GM19193 (cell line): Measurements from ENCODE around the gene SLC39A3.

ENCODE experiments used
- POLR2A ChIP-seq: IDR thresholded peaks from 4 replicates; pipeline ENCODE4 v1.6.1; 2011; ENCODE audit not compliant: insufficient read depth, insufficient read length; ENCODE audit errors: extremely low read depth

Gene SLC39A3

DNA sequence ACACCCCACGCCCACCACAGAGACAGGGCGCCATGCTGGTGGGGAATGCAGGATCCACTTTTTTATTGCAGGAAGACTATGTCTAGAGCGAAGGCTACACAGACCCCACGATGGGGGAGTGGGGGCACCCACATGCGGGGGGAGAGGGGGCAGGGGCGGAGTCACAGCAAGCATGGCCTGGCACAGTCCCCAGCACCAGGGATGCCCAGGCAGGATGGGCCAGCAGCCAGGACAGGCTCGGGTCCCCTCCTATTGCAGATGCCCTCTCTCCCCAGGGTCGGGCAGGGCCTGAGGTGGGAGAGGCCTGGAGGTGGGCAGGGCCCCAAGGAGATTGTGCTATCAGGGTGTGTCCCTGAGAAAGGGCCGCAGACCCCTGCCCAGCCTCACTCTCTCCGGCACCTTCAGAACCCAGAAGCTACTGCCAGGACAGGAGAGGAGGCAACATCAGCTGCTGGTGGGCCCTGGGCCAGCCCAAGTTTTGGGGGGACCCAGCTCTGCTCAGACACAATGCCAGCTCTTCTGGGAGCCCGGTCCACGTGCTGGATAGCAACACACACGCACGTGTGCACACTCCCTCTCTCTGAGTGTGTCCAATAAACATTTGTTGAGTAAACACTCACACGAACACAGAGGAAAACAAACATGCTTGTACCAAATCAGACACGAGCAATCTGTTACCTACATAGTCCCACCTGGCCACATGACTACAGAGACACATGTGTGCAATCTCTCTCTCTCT lies 25.1 kb downstream of the SLC39A3 start:
- TF ChIP-seq POLR2A, result no peak

DNA sequence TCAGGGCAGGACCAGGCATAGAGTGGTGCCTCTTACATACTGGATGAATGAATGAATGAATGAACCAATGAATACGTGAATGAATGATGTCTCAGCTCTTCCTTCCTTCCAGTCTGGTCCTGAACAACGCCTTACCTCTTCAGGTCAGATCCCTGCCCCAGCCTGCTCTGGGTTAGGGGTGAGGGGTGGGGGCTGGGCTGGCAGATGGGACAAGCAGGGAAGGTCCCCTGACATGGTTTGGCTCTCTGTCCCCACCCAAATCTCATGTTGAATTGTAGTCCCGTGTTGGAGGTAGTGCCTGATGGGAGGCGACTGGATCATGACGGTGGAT lies 28.0 kb downstream of the SLC39A3 start:
- no peak for TF ChIP-seq POLR2A

DNA sequence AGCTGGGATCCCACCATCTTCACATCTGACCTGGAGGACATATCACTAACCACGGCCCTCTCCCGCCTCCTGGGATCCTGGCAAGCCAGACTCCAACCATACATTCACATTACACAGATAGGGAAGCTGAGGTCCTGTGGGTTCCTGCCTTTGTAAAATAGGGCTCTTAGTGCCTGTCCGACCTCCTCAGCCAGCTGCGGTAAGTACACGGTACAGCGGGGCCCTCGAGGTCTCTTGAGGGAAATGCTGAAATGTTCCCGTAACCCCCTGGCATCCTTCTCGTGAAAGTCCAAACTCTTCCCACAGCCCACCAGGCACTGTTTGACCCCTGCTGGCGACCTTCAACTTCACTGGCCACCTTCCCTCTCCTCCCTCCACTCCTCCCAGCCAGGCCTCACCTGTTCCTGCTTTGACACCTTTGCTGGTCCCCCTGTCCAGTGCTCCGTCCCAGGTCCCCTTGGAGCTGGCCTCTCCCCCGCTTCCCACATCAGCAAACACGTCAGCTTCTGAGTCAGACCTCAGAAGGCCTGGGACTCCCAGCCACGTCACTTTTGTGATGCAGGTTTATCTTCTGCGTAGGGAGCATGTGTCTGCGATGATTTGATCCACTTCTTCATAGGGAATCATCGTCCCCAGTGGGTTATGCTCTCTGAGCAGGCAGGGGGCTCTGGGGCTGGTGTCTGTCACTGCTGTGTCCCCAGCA lies 28.5 kb downstream of the SLC39A3 start:
- no peak for TF ChIP-seq POLR2A

DNA sequence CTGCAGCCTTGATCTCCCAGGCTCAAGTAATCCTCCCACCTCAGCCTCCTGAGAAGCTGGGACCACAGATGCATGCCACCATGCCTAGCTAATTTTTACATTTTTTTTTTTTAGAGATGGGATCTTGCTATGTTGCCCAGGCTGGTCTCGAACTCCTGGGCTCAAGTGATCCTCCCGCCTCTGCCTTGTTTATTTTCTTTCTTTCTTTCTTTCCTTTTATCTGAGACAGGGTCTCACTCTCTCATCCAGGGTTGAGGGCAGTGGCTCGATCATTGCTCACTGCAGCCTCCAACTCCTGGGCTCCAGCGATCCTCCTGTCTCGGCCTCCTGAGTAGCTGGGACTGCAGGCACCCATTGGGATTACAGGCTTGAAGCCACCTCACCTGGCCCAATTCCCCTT lies 33.6 kb downstream of the SLC39A3 start:
- TF ChIP-seq POLR2A, result no peak

DNA sequence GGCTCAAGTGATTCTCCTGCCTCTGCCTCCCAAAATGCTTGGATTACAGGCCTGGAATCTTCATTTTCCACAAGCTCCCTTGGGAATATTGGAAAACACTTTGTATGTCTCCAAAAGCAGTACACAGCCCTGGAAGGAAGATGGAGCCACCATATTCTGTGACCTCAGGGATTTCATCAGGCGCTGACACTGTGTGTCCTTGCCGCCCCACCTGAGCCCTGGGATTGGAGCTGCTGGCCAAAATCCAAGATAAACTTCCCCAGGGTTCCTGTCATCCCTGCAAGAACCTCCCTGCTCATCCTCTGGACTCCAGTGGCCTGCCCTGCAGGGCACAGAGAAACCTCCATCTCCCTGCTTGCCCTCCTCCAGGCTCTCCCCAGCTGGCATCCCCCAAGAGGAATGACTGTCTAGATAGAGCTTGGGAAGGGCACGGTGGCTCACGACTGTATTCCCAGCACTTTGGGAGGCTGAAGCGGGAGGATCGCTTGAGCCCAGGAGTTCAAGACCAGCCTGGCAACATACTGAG lies 36.1 kb downstream of the SLC39A3 start:
- no peak for TF ChIP-seq POLR2A

DNA sequence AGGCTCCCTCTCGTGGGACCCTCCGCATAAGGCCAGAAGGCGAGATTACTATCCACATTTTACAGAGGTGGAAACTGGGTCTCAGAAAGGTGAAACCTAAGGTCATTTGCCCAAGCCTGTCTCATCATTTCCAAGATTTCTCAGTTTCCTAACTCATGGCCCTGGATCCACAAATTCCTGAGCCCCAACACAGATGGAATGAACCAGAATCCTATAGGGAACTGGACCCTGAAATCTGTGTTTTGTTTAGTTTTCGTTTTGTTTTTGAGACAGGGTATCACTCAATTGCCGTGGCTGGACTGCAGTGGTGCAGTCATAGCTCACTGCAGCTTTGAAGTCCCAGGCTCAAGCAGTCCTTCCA lies 36.8 kb downstream of the SLC39A3 start:
- no peak for TF ChIP-seq POLR2A

DNA sequence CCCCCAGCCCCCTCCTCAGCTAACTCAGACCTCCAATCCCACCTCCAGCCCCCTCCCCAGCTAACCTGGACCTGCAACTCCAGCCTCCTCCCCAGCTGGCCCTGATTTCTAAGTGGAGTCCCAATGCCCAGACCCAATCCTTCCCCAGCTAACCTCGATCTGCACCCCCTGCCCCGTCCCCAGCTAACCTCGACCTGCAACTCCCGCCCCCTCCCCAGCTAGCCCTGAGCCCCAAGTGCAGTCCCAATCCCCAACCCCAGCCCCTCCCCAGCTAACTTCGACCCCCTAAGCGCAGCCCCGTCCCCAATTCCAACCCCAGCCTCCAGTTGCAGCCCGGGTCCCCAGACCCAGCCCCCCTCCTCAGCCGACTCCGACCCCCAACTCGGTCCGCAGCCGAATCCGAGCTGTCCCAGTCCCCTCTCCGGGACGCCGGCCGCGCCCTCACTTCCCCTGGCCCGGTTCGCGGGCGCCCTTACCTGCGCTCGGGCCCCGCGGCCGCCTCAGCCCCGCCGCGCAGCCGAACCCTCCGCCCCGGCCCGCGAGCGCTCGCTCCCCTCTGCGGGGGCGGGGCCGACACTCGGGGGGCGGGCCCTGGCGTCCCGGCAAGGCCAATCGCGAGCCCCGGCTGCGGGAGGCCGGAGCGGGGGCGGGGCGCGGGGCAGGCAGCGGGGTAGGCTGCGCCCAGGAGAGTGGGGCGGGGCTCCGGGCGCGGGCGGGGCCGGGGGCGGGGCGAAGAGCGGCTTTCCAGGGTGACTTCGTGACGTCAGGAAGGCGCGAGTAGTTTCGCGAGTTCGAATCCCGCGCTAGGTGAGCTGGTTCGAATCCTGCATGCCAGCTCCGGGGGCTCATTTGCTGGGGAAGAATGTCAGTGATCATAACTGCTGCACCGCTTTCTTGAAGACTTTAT lies 37.4 kb downstream of the SLC39A3 start, which contains the start of gene GNG7:
GNG7 (minus strand) TSS at position 525 of the 907 bp plus-strand sequence. CDS start 182,006 bp downstream, outside the sequence.
- TF ChIP-seq POLR2A, result peak; percentile 87

DNA sequence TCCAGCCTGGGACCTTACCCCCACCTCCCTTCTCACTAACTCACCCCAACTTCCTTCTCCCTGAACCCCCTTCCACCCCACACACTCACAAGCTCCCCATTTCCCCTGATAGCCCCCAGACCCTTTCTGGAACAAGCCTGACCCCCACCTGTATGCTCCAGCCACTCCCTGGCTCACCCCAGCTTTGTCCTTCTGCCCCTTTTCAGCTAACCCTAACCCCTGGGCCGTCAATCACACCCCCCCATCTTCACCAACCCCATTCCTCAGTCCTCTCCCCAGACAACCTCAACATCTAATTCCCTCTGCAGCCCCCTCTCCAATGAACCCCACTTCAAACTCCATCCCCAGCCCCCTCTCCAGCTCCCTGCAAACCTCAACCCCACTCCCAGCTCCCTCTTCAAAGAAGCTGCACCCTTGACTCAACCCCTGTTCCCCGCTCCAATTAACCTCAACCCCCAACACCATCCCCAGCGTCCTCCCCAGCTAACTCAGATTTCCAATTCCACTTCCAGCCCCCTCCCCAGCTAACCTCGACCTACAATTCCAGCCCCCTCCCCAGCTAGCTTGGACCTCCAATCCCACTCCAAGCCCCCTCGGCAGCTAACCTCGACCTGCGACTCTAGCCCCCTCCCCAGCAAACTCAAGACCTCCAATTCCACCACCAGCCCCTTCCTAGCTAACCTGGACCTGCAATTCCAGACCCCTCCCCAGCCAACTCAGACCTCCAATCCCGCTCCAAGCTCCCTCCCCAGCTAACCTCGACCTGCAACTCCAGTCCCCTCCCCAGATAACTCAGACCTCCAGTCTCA lies 38.3 kb downstream of the SLC39A3 start:
- TF ChIP-seq POLR2A, result no peak

DNA sequence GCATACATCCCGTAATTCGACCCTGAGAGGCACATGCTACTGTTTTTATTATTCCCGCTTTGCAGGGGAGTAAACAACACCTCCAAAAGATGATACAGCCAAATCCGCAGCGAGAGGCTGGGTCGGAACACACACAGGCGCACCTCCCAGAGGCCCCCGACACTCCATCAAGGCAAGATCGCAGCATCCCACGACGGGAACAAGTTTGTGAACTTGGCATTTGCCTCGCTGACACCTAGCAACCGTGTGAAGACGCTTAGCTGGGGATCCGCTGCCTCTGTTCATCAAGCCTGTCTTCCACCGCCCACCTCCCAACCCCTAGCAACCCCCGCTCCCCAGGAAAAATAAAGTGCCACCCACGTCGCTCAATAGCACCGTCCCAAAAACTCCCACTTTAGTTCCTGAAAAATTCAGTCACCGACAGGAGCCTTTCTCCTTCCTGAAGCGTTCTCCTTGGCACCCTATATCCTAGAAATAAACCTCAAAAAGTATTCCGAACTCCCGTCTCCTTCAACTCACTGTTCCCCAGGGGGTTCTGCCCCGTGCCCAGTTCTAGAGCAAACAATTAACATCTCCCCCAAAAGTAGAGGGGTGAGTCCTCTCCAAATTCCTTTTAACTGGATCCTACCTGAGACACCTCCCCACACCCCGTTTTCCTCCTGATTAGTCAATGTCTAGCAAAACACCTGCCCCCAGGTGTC lies 39.0 kb downstream of the SLC39A3 start:
- no peak for TF ChIP-seq POLR2A

DNA sequence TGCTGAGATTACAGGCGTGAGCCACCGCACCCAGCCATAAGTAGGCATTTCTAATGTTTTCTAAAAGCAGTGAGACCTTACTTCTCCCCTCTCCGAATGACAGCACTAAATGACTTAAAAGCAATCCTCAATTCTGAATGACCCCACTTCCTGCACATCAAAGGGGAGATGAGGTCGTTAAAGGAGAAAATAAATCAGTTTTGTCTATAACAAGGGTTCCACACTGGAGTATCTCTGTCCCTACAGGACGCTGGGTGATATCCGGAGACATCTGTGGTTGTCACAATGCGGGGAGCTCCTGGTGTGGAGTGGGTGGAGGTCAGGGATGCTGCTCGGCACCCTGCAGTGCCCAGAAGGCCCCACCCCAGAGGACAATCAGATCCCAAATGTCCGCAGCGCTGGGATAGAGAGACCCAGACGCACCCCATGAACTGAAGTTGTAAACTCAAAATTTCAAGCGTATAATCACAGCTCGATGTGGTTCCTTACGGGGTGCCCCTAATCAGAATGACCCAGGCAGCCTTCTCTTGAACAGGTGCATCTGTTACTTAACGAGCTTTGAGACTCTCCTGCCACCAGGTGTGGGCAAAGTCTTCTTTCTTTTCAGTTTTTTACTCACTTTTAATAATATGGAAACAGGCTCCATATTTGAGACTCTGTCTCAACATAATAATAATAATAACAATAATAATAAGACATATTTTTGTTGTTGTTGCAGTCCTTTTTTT lies 40.2 kb downstream of the SLC39A3 start:
- no peak for TF ChIP-seq POLR2A

DNA sequence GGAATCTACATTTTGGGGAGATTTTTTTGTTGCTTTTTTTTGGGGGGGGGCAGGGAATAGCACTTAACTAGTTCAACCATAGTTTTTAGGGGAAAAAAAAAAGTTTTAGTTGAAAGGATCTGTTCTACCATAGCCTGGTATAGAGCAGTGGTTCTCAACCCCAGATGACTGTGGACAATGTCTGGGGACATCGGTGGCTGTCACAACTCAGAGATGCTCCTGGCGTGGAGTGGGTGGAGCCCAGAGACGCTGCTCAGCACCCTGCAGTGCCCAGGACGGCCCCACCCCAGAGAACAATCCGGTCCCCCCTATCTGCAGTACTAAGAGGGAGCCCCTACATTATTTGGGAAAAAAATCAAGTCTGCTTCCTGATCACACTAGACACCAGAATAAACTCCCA lies 45.6 kb downstream of the SLC39A3 start:
- no peak for TF ChIP-seq POLR2A

DNA sequence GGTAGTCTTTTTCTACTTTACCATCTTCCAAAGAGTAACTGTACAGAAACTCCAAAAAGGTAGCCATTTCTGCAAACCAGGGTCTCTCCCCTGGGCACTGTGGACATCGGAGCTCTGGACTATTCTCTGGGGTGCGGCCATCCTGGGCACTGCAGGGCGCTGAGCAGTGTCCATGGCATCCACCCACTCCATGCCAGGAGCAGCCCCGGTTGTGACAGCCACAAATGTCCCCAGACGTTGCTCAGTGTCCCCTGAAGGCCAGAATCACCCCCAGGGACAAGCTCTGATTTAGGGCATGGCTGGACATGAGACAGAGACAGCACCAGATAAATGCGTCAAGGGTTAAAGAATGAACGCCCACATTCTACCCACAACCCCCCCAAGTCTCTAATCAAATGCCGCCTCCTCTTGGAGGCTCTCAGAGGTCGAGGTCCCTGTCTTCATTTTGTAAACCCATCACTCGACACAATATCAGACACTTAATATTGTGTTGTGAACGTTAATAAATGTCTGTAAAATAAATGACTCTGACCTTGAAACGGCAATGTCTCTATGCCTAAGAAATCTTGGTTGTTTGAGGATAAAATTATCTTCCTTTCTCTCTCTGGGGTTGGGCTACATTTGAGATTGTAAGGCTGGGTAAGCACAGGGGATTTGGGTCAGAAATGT lies 46.2 kb downstream of the SLC39A3 start:
- TF ChIP-seq POLR2A, result no peak

DNA sequence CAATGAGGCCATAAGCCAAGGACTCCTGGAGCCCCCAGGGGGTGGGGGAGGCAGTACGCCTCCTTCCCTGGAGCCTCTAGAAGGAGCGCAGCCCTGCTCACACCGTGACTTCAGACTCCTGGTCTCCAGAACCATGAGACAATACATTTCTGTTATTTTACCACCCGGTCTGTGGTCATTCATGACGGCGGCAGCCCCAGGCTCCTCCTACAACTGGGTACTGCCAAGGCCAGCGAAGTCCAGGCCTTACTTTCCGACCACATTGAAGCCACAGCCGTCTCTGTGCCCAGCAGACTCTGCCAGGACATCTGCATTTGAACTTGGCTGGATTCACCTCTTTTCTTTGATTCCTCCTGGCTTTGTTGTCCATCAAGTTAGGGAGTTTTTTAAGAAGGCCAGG lies 47.9 kb downstream of the SLC39A3 start:
- TF ChIP-seq POLR2A, result no peak
